Thoracic aorta (tissue), 2 donors: ENCODE measurements around the gene AMMECR1L. TPM values are rescaled to one million over a fixed set of nuclear protein-coding genes. Genes with fewer than 3 reads are reported as not detected.
"Not testable (repeated sequence)": the region's sequence is repeated elsewhere in the genome, so short reads cannot be mapped to it uniquely, and the experiment has no call there.

Experiments
- ATAC-seq: fragments of 150-250 bp; one replicate; pipeline ENCODE4 v1.8.0; 2017; ENCODE audit warnings: low read depth; ENCODE audit not compliant: insufficient number of reproducible peaks, low FRiP score
- DNase-seq: peaks from one replicate; pipeline ENCODE4 v3.0.0-alpha.2; 2020; ENCODE audit warnings: low spot score
- H3K27ac ChIP-seq, 2 donors: fragments of 200-600 bp; sonication (generic); 1 replicate in 1 of 2; 2 replicates in 1 of 2; pipeline ENCODE4 v1.5.1; 2016; ENCODE audit warnings: mild to moderate bottlenecking in 2 of 2, moderate library complexity in 2 of 2
- H3K27me3 ChIP-seq: fragments of 200-600 bp; sonication (generic); replicated peaks from 2 replicates; pipeline ENCODE4 v1.6.0; 2016; ENCODE audit warnings: mild to moderate bottlenecking; ENCODE audit not compliant: insufficient read depth
- H3K36me3 ChIP-seq: fragments of 200-600 bp; sonication (generic); one replicate; pipeline ENCODE4 v1.5.1; 2016
- H3K4me1 ChIP-seq, 2 donors: fragments of 200-600 bp; sonication (generic); 1 replicate in 1 of 2; 2 replicates in 1 of 2; pipeline versions ENCODE4 v1.5.1 to v1.6.0; 2016; ENCODE audit warnings: low read depth in 2 of 2, mild to moderate bottlenecking in 1 of 2; ENCODE audit not compliant: control insufficient read depth in 1 of 2
- H3K4me3 ChIP-seq: fragments of 200-600 bp; sonication (generic); 2 replicates; pipeline ENCODE4 v1.5.1; 2016; ENCODE audit warnings: mild to moderate bottlenecking
- H3K9me3 ChIP-seq: fragments of 200-600 bp; sonication (generic); 2 replicates; pipeline ENCODE4 v1.5.1; 2016
- total RNA-seq, 2 donors: library from RNA; depleted of rRNA; stranded (reverse); fragments of >200 nt; gene quantifications; one replicate each; pipeline versions ENCODE4 v1.1.0 to v1.2.3, GENCODE V29; 2016
- TF ChIP-seq, protein P1 (sequence below): fragments of 200-600 bp; sonication (generic); IDR thresholded peaks from one replicate; pipeline ENCODE4 v1.5.1; 2019; ENCODE audit warnings: antibody characterized with exemption

The AMMECR1L gene
- total RNA-seq, 2 donors from 2014 or later, result 6.6 to 18.6 TPM

DNA sequence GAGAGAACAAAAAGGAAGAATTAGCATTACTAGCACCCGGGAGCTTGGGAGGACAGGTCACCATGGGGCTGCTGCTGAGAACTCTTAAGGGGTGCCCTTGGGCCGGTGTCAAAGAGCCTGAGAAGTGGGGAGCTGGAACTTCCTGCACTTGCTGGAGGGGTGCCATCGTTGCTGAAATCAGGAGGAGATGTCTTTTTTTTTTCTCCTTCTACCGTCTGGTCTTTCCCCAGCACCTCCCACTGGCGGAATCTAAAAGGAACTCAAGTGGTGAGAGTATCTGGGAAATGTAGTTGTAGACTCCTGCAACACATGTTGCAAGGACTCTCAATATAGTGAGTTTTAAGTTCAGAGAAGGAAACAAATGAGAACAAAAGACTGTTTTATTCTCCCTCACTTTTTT is 6.1 kb upstream of the AMMECR1L start:
- Histone ChIP-seq H3K36me3 (no peaks in the 10 kb centered on the region), H3K27ac (no peak overlapping the region), H3K27me3 (no peaks in the 10 kb centered on the region), H3K4me3 (no peak overlapping the region), H3K4me1 (peaks cover 13 to 15% of the 10 kb centered on the region in 2 donors), H3K9me3 (no peaks in the 10 kb centered on the region)
- TF ChIP-seq, protein P1, sequence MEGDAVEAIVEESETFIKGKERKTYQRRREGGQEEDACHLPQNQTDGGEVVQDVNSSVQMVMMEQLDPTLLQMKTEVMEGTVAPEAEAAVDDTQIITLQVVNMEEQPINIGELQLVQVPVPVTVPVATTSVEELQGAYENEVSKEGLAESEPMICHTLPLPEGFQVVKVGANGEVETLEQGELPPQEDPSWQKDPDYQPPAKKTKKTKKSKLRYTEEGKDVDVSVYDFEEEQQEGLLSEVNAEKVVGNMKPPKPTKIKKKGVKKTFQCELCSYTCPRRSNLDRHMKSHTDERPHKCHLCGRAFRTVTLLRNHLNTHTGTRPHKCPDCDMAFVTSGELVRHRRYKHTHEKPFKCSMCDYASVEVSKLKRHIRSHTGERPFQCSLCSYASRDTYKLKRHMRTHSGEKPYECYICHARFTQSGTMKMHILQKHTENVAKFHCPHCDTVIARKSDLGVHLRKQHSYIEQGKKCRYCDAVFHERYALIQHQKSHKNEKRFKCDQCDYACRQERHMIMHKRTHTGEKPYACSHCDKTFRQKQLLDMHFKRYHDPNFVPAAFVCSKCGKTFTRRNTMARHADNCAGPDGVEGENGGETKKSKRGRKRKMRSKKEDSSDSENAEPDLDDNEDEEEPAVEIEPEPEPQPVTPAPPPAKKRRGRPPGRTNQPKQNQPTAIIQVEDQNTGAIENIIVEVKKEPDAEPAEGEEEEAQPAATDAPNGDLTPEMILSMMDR, result no peak
- DNase-seq, result no peak
- ATAC-seq, result no peak

- H3K27me3 ChIP-seq, ATAC-seq, H3K27ac ChIP-seq, DNase-seq, H3K36me3 ChIP-seq, H3K4me3 ChIP-seq, H3K9me3 ChIP-seq: not testable (repeated sequence)
- peaks cover 13 to 15% of the 10 kb centered on the region in 2 donors for H3K4me1 ChIP-seq
These were observed 5.0 kb upstream of the AMMECR1L start for GRCh38 chr2:127890756-127891155.

- Histone ChIP-seq H3K27me3 (no peaks in the 10 kb centered on the region), H3K9me3 (no peaks in the 10 kb centered on the region), H3K4me3 (no peak overlapping the region), H3K4me1 (peaks cover 22 to 26% of the 10 kb centered on the region in 2 donors), H3K27ac (no peak overlapping the region), H3K36me3 (no peaks in the 10 kb centered on the region)
- ATAC-seq (no peak), DNase-seq (no peak)
- TF ChIP-seq, protein P1, result no peak
These were observed 3.0 kb upstream of the AMMECR1L start for GRCh38 chr2:127888772-127889171.

GRCh38 chr2:127887776-127888130 is 2.0 kb upstream of the AMMECR1L start:
- Histone ChIP-seq H3K4me1 (peaks cover 26 to 36% of the 10 kb centered on the region in 2 donors), H3K27ac (peak overlapping the region; percentile 36 to 91), H3K27me3 (no peaks in the 10 kb centered on the region), H3K36me3 (no peaks in the 10 kb centered on the region), H3K4me3 (peak overlapping the region; percentile 90), H3K9me3 (no peaks in the 10 kb centered on the region)
- TF ChIP-seq, protein P1, result no peak
- no peak for DNase-seq
- no peak for ATAC-seq

- no peak for DNase-seq
These were observed 1.5 kb upstream of the AMMECR1L start for GRCh38 chr2:127887082-127887775.

GRCh38 chr2:127886593-127886935 is 808 bp upstream of the AMMECR1L start:
- peaks cover 26 to 48% of the 10 kb centered on the region in 2 donors for H3K4me1 ChIP-seq
- H3K36me3 ChIP-seq, H3K9me3 ChIP-seq, H3K27me3 ChIP-seq, DNase-seq: not testable (repeated sequence)
- H3K4me3 ChIP-seq, result peak overlapping the region; percentile 90
- peak overlapping the region; percentile 78 to 91 for H3K27ac ChIP-seq
- ATAC-seq, result peak; percentile 34

More at GRCh38 chr2:127887082-127887775, 1.5 kb upstream of the AMMECR1L start:
- TF ChIP-seq, protein P1, result no peak
- Histone ChIP-seq H3K4me3 (peak overlapping the region; percentile 90), H3K36me3 (no peaks in the 10 kb centered on the region), H3K27me3 (no peaks in the 10 kb centered on the region), H3K27ac (peak overlapping the region; percentile 36 to 91), H3K9me3 (no peaks in the 10 kb centered on the region), H3K4me1 (peaks cover 26 to 41% of the 10 kb centered on the region in 2 donors)
- no peak for ATAC-seq
